Umbilical cord (tissue), 2 donors: ENCODE measurements around the gene STPG2. TPM values are rescaled to one million over a fixed set of nuclear protein-coding genes. Genes with fewer than 3 reads are reported as not detected.

Source experiments
- DNase-seq: peaks from one replicate; pipeline ENCODE4 v3.0.0-alpha.2; 2015; ENCODE audit warnings: low spot score
- total RNA-seq: library from RNA; depleted of rRNA; stranded (reverse); fragments of >200 nt; gene quantifications from one replicate; pipeline ENCODE4 v1.2.3, GENCODE V29; 2014; ENCODE audit warnings: low replicate concordance; ENCODE audit not compliant: insufficient read depth

The STPG2 gene
- total RNA-seq, 1 donor from 2014 or later = 3.4 TPM

GRCh38 chr4:97819294-97819693, 324.0 kb downstream of the STPG2 start:
- DNase-seq = no peak

DNA sequence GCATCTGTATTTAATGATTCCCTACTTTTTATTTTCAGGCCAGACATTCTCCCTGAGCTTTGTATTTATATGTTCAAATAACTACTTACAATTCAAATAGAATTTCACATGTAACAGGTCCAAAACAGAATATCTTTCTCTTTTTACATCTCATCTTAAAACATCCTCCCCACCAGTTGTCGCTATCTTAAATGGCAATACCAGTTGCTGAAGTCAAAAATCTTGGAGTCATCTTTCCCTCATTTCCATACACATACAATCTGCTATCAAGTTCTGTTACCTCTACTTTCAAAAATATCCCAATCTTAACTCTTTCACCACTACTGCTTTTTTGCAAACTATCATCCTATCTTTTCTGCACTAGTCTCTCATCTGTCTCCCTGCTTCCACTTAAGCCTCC, 330.5 kb downstream of the STPG2 start:
- DNase-seq = no peak

DNA sequence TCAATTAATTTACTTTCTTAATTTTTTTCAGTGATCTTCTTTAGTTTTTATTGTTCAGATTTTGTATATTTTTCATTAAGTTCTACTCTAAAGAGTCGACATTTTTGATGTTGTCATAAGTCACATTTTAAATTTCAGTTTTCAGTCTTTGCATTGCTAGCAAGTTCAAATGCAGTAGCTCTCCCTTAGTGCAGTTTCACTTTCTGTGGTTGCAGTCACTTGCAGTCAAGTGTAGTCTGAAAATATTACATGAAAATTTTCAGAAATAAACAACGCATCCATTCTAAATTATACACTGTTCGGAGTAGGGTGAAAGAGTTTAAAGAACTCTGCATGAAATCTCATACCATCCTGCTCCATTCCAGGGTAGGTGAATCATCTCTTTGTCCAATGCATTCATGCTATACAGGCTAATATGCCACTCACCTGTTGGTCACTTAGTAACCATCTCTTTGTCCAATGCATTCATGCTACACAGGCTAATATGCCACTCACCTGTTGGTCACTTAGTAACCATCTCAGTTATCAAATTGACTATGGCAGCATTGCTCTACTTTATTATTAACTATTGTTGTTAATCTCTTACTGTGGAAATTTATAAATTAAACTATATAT, 356.9 kb downstream of the STPG2 start:
- no peak for DNase-seq

- DNase-seq = no peak
Measured at GRCh38 chr4:97778174-97778573, 365.1 kb downstream of the STPG2 start.

GRCh38 chr4:97774347-97774989, 368.8 kb downstream of the STPG2 start:
- DNase-seq = no peak

GRCh38 chr4:97770222-97770621, 373.1 kb downstream of the STPG2 start:
- DNase-seq = no peak

DNA sequence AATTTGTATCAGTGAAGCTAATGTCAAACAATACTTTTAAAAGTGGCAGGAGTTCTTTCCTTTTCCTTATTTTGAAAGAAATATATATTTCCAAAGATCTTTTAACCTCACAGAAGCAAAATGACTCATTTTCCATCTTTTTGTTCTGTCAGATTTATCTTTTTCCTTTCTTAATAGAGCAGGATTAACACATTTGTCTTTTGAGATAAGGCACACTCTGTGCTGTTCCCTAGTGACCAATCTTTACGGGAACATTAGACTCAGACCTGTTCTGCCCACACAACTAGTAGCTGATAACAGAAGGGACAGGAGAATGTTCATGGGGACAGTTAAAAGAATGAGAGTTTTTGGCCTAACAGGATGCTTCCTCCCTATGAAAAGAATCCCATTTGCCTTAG, 381.2 kb downstream of the STPG2 start:
- DNase-seq = no peak

- no peak for DNase-seq
Measured at GRCh38 chr4:97761445-97762114, 381.7 kb downstream of the STPG2 start.

DNA sequence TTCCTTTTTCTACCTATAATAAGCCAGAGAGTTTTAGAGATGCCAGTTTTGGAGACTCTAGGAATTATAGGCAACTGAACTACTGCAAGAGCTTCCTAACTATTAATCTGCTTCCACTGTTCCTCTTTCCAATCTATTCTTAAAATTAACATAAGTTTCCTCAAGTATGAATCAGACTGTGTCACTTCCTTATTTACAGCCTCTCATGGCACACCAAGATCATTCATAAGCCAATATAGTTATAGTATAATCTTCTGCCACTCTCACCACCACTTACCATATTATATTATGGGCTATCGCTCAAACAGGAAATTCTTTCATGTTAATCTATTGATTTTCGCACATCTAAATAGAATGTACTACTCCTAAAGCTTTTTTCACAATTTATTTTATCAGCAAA, 383.5 kb downstream of the STPG2 start:
- DNase-seq = no peak

GRCh38 chr4:97752599-97752998, 390.7 kb downstream of the STPG2 start:
- no peak for DNase-seq

GRCh38 chr4:97747945-97748344, 395.3 kb downstream of the STPG2 start:
- no peak for DNase-seq

GRCh38 chr4:97720869-97721432, 422.3 kb downstream of the STPG2 start:
- DNase-seq = peak; percentile 56

DNA sequence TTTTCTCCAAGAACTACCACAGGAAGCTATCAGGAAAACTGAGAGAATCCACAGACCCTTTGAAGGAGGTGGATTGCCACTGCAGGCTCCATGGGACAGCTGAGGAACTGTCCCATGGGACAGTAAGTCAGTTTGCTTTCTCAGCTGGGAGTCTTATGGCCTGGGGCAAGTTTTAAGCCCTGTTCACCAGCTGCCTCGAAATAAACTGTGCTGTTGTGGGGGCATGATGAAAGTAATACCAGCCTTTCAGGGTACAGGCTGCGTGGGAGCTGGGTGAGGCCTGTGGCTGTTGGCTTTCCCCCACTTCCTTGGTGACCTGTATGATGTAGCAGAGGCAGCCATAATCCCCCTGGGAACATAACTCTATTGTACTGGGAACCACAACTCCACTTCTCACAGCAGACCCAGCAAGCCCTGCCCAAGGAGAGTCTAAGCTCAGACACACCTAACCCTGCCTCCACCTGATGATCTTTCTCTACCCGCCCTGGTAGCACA, 452.1 kb downstream of the STPG2 start:
- DNase-seq = no peak

DNA sequence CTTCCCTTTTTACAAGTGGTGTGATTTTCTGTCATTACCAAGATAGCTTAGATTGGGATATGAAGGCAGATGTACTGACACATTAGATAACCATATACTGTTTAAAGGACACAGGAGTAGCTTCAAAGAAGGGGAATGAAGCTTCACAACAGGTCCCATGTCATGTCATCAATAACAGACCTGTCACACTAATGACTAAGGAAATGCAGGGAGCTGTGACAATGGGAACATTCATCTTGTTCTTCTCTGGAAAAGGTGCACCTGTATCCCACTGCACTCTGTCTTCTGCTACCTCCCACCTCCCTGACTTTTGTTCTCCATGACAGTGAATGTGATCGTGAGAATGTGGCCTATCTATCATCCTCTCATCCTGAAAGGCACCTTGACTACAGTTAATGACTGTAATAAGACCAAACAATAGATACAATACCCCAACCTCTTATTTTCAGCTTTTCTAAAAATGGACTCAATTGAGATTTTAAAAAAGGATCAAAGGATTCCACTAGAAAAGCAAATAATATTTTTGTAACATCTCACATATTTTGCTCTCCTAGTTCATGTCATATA, 472.5 kb downstream of the STPG2 start:
- DNase-seq = no peak

- no peak for DNase-seq
Measured at GRCh38 chr4:97665553-97665952, 477.7 kb downstream of the STPG2 start.

DNA sequence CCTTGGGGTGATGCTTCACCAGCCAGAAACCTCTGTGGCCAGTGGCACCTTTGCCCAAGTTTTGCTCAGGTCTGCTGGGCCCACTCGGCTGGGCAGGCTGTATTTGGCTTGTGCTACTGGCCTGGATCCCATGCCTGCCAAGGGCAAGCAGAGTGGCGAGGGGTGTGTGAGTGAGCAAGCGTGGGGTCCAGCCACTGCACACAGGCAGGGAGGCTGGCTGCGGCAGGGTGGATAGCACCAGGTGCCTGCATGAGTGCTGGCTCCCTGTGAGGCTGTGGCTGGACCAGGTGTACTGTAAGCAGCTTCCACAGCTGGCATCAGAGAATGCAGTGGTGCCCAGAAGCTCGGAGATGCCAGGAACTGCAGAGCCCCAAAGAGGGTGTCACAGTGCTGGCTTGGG, 478.5 kb downstream of the STPG2 start:
- DNase-seq = no peak

DNA sequence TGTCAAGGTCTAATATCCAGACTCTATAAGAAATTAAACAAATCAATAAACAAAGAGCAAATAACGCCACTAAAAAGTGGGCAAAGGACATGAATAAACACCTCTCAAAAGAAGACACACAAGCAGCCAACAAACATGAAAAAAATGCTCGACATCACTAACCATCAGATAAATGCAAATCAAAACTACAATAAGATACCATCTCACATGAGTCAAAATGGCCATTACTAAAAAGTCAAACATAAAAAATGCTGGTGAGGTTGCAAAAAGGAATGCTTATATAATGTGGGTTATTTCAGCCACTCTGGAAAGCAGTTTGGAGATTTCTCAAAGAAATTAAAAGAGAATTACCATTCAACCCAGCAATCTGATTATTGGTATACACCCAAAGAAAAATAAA, 481.1 kb downstream of the STPG2 start:
- no peak for DNase-seq

DNA sequence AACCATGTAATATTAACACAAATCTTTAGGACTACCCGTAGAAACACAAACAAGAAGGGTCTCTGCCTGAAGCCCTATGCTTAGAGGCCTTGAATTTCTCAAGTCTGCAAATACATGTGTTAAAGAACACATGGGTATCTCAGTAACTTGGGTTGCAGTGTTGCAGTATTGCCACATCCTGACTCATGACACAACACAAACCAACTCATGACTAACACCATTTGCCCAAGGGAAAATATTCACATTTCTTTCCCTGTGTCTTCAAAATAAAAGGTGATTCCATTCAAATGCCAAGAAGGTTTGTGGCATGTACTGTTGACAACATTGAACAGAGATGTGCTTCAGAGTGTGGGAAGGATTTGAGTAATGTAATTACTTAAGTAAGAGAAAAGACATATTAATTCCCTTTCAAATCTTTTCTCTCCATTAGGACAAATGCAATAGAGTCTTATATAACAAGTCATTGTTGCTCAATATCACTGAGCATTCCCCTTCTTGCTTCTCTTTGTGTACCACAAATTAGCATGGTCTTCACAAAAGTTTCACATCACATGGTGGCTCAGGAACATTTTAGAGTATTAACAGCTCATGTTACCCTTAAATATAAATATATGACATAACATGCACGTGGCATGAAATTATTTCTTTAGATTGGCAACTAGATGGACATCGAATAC, 487.1 kb downstream of the STPG2 start:
- peak; percentile 17 for DNase-seq

- DNase-seq = no peak
Measured at GRCh38 chr4:97653701-97654100, 489.6 kb downstream of the STPG2 start.

DNA sequence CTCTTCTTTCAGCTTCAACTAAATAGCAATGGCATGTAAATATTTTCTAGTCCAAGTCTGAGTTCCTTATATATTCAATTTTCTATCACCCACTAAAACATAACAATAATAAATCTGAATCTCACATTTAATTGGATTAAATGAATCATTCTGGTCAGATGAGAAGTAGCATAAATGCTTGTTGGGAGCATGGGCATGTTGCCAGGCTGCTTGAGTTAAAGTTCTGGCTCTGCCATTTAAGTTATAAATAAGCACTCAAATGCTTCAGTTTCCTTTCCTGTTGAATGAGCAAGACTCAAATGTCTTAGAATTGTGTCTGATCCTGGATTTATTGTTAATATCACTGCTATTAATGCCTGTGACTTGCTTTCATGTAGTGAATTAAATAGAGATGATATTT, 496.3 kb downstream of the STPG2 start:
- DNase-seq = peak; percentile 38

- peak; percentile 38 for DNase-seq
Measured at GRCh38 chr4:97645071-97645821, 498.0 kb downstream of the STPG2 start.
